Muscle layer of colon (tissue), 2 donors: Measurements from ENCODE around the gene PCDHGA9.
"Not testable (repeated sequence)": the region's sequence is repeated elsewhere in the genome, so short reads cannot be mapped to it uniquely, and the experiment has no call there.

Experiments
- H3K27ac ChIP-seq: one replicate; pipeline ENCODE4 v1.7.0; 2013; ENCODE audit warnings: low read depth, mild to moderate bottlenecking, low read length, moderate library complexity
- H3K27me3 ChIP-seq, 2 donors: one replicate each; pipeline ENCODE4 v1.7.0; 2013; ENCODE audit warnings: low read length in 2 of 2, mild to moderate bottlenecking in 2 of 2; ENCODE audit not compliant: insufficient read depth in 2 of 2, control insufficient read depth in 1 of 2
- H3K36me3 ChIP-seq: one replicate; pipeline ENCODE4 v1.7.0; 2013; ENCODE audit warnings: mild to moderate bottlenecking, low read length; ENCODE audit not compliant: insufficient read depth
- H3K4me1 ChIP-seq: one replicate; pipeline ENCODE4 v1.7.0; 2013; ENCODE audit warnings: mild to moderate bottlenecking, low read length; ENCODE audit not compliant: insufficient read depth
- H3K4me3 ChIP-seq, 2 donors: one replicate each; pipeline ENCODE4 v1.7.0; 2013; ENCODE audit warnings: low read length in 2 of 2, low read depth in 1 of 2, mild to moderate bottlenecking in 1 of 2, moderate library complexity in 1 of 2
- H3K9ac ChIP-seq: one replicate; pipeline ENCODE4 v1.7.0; 2013; ENCODE audit warnings: low read length
- H3K9me3 ChIP-seq: one replicate; pipeline ENCODE4 v1.7.0; 2013; ENCODE audit warnings: mild to moderate bottlenecking, low read length
- donor health status: abdominal sarcoma.
- donor health status: Adenocarcinoma of cecum.

The PCDHGA9 gene

GRCh38 chr5:141420855-141421488 is 18.4 kb downstream of the PCDHGA9 start, which contains the start of gene PCDHGA11:
PCDHGA11 (plus strand) TSS chr5:141421051; CDS start chr5:141421228, 177 bp downstream.
- peak within 1 kb of the TSS in 1 of 2 donors; percentile 51 for H3K4me3 ChIP-seq
- no peak within 1 kb of the TSS for H3K9ac ChIP-seq
- no peak within 1 kb of the TSS for H3K27ac ChIP-seq
- H3K4me1 ChIP-seq = no peaks in the 10 kb centered on the region
- peaks cover 73% of the 10 kb centered on the region for H3K9me3 ChIP-seq
- no peaks in the 10 kb centered on the region for H3K27me3 ChIP-seq
- no peaks in the 10 kb centered on the region for H3K36me3 ChIP-seq

DNA sequence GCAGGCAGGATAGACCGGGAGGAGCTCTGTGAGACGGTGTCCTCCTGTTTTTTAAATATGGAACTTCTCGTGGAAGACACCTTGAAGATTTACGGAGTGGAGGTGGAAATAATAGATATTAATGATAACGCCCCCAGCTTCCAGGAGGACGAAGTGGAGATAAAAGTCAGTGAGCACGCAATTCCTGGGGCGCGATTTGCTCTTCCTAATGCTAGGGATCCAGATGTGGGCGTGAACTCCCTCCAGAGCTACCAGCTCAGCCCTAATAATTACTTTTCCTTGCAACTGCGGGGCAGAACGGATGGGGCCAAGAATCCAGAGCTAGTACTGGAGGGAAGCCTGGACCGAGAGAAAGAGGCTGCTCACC is 18.9 kb downstream of the PCDHGA9 start:
- Histone ChIP-seq H3K4me3 (peak overlapping the region in 1 of 2 donors; percentile 51), H3K27me3 (no peaks in the 10 kb centered on the region), H3K4me1 (no peaks in the 10 kb centered on the region), H3K36me3 (no peaks in the 10 kb centered on the region), H3K9me3 (peaks cover 74% of the 10 kb centered on the region), H3K9ac (no peak overlapping the region), H3K27ac (no peak overlapping the region)

- H3K9ac ChIP-seq = no peak overlapping the region
- H3K4me1 ChIP-seq = no peaks in the 10 kb centered on the region
- no peaks in the 10 kb centered on the region for H3K27me3 ChIP-seq
- H3K9me3 ChIP-seq = peaks cover 81% of the 10 kb centered on the region
- H3K4me3 ChIP-seq = peak overlapping the region; percentile 14 to 28
- H3K27ac ChIP-seq = no peak overlapping the region
- H3K36me3 ChIP-seq = no peaks in the 10 kb centered on the region
Measured at GRCh38 chr5:141422742-141423291, 20.2 kb downstream of the PCDHGA9 start.

DNA sequence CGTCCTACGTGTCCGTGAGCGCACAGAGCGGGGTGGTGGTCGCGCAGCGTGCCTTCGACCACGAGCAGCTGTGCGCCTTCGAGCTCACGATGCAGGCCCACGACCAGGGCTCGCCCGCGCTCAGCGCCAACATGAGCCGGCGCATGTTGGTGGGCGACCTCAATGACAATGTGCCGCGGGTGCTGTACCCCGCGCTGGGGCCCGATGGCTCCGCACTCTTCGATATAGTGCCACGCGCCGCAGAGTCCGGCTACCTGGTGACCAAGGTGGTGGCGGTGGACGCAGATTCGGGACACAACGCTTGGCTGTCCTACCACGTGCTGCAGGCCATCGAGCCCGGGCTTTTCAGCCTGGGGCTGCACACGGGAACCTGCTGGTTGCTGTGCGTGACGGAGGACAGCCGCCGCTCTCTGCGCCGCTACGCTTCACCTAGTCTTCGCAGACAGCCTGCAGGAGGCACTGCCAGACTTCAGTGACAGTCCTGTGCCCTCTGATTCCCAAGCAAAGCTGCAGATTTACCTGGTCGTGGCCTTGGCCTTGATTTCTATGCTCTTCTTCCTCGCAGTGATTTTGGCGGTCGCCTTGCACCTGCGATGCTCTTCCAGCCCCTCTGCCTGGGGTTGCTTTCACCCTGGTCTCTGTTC is 25.3 kb downstream of the PCDHGA9 start:
- Histone ChIP-seq H3K4me3 (peak overlapping the region; percentile 3 to 32), H3K9ac (no peak overlapping the region), H3K27me3 (no peaks in the 10 kb centered on the region), H3K27ac (no peak overlapping the region), H3K9me3 (peaks cover 65% of the 10 kb centered on the region), H3K36me3 (no peaks in the 10 kb centered on the region), H3K4me1 (no peaks in the 10 kb centered on the region)

GRCh38 chr5:141430332-141431113 is 27.9 kb downstream of the PCDHGA9 start, which contains the start of gene PCDHGA12:
PCDHGA12 (plus strand) TSS chr5:141430507; CDS start chr5:141430760, 253 bp downstream.
- no peak within 1 kb of the TSS for H3K9ac ChIP-seq
- H3K4me3 ChIP-seq = peak within 1 kb of the TSS in 1 of 2 donors; percentile 51
- H3K9me3 ChIP-seq = peaks cover 68% of the 10 kb centered on the region
- no peak within 1 kb of the TSS for H3K27ac ChIP-seq
- H3K27me3 ChIP-seq = no peaks in the 10 kb centered on the region
- no peaks in the 10 kb centered on the region for H3K4me1 ChIP-seq
- no peaks in the 10 kb centered on the region for H3K36me3 ChIP-seq

DNA sequence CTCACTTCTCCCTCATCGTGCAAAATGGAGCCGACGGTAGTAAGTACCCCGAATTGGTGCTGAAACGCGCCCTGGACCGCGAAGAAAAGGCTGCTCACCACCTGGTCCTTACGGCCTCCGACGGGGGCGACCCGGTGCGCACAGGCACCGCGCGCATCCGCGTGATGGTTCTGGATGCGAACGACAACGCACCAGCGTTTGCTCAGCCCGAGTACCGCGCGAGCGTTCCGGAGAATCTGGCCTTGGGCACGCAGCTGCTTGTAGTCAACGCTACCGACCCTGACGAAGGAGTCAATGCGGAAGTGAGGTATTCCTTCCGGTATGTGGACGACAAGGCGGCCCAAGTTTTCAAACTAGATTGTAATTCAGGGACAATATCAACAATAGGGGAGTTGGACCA is 28.7 kb downstream of the PCDHGA9 start:
- no peak overlapping the region for H3K27ac ChIP-seq
- H3K9me3 ChIP-seq = peaks cover 63% of the 10 kb centered on the region
- no peaks in the 10 kb centered on the region for H3K36me3 ChIP-seq
- H3K27me3 ChIP-seq = no peaks in the 10 kb centered on the region
- H3K4me3 ChIP-seq = peak overlapping the region in 1 of 2 donors; percentile 51
- no peak overlapping the region for H3K9ac ChIP-seq
- no peaks in the 10 kb centered on the region for H3K4me1 ChIP-seq

DNA sequence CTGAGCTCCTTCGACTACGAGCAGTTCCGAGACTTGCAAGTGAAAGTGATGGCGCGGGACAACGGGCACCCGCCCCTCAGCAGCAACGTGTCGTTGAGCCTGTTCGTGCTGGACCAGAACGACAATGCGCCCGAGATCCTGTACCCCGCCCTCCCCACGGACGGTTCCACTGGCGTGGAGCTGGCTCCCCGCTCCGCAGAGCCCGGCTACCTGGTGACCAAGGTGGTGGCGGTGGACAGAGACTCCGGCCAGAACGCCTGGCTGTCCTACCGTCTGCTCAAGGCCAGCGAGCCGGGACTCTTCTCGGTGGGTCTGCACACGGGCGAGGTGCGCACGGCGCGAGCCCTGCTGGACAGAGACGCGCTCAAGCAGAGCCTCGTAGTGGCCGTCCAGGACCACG is 29.7 kb downstream of the PCDHGA9 start:
- Histone ChIP-seq H3K9me3 (peaks cover 57% of the 10 kb centered on the region), H3K4me3 (peak overlapping the region in 1 of 2 donors; percentile 51)
- not testable (repeated sequence) for H3K27ac ChIP-seq, H3K9ac ChIP-seq, H3K27me3 ChIP-seq, H3K36me3 ChIP-seq, H3K4me1 ChIP-seq

GRCh38 chr5:141432726-141433125 is 30.1 kb downstream of the PCDHGA9 start:
- Histone ChIP-seq H3K9me3 (peaks cover 52% of the 10 kb centered on the region), H3K4me3 (peak overlapping the region in 1 of 2 donors; percentile 14)
- not testable (repeated sequence) for H3K27ac ChIP-seq, H3K36me3 ChIP-seq, H3K4me1 ChIP-seq, H3K9ac ChIP-seq, H3K27me3 ChIP-seq

DNA sequence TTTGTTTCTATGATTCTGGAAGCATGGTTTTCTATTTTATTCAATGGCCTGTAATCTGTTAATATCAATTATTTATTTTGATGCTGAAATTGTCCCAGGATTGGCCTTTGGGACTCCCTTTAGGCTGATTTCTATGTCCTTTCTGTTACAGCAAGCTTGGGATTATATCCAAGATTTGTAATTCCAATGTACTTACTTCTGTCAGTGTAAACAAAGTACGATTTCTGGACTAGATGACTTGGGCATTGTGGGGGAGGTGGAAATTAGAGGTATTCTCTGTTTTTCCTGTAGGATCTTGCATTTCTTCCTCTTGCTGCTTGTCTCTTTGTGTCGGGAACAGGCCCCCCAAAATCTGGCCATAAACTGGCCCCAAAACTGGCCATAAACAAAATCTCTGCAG is 31.4 kb downstream of the PCDHGA9 start:
- H3K9me3 ChIP-seq = peaks cover 47% of the 10 kb centered on the region
- H3K9ac ChIP-seq = no peak overlapping the region
- H3K4me1 ChIP-seq = no peaks in the 10 kb centered on the region
- H3K27ac ChIP-seq = no peak overlapping the region
- H3K27me3 ChIP-seq = no peaks in the 10 kb centered on the region
- no peaks in the 10 kb centered on the region for H3K36me3 ChIP-seq
- no peak overlapping the region for H3K4me3 ChIP-seq

GRCh38 chr5:141437221-141437620 is 34.6 kb downstream of the PCDHGA9 start:
- H3K9ac ChIP-seq = no peak overlapping the region
- no peak overlapping the region for H3K27ac ChIP-seq
- H3K27me3 ChIP-seq = no peaks in the 10 kb centered on the region
- no peaks in the 10 kb centered on the region for H3K4me1 ChIP-seq
- peaks cover 37% of the 10 kb centered on the region for H3K9me3 ChIP-seq
- H3K36me3 ChIP-seq = no peaks in the 10 kb centered on the region
- H3K4me3 ChIP-seq = no peak overlapping the region

GRCh38 chr5:141439411-141440141 is 37.0 kb downstream of the PCDHGA9 start:
- Histone ChIP-seq H3K4me3 (peak overlapping the region in 1 of 2 donors; percentile 1), H3K9me3 (peaks cover 22% of the 10 kb centered on the region), H3K36me3 (no peaks in the 10 kb centered on the region)

More at GRCh38 chr5:141439411-141440141, 37.0 kb downstream of the PCDHGA9 start:
- H3K27ac ChIP-seq = no peak overlapping the region
- no peaks in the 10 kb centered on the region for H3K27me3 ChIP-seq
- no peak overlapping the region for H3K9ac ChIP-seq
- H3K4me1 ChIP-seq = no peaks in the 10 kb centered on the region
